ENCODE results near the gene NEK7. TPM values are rescaled to one million over a fixed set of nuclear protein-coding genes. Genes with fewer than 3 reads are reported as not detected.

NEK7 gene
- total and polyA plus RNA-seq, 2 of the 4 experiments (the other 2 are of a cell fraction): 89.0 to 467 TPM

GRCh38 chr1:198268784-198269645 is 112.2 kb downstream of the NEK7 start:
- ChIA-PET CTCF (interaction anchor here (1.1 kb wide), 1 partner anchor 8 kb away, joined by 3 read pairs; no protein-coding TSS in a partner anchor), POLR2A (ENCODE audit: unreplicated experiment) (no interaction called here)
- H3K9ac ChIP-seq (ENCODE audit: low read depth, low read length): peak overlapping the region; percentile 9; the same call in 1 of the 2 replicates
- peak overlapping the region; percentile 97 for H2AK5ac ChIP-seq (ENCODE audit: low read depth, low read length)
- H3K4me2 ChIP-seq (ENCODE audit: low read depth, low read length): no peak overlapping the region; the same call in 1 of the 2 replicates
- H3K18ac ChIP-seq (ENCODE audit: low read depth, low read length): peak overlapping the region; percentile 55; the same call in 1 of the 2 replicates
- H3K14ac ChIP-seq (replicated peaks; ENCODE audit: low read depth, low read length): peak overlapping the region; percentile 65
- no peaks in the 10 kb centered on the region for H3K9me1 ChIP-seq (ENCODE audit: insufficient read depth, low read length)
- no peak overlapping the region for H2AFZ ChIP-seq (replicated peaks; ENCODE audit: low read length, poor library complexity)
- H3K23ac ChIP-seq (ENCODE audit: low read depth, low read length): peak overlapping the region; percentile 36; the same call in 1 of the 2 replicates
- H3K4me1 ChIP-seq (ENCODE audit: control insufficient read depth, insufficient read depth, low read length): peaks cover 13% of the 10 kb centered on the region
- peak overlapping the region; percentile 88 for H3K4ac ChIP-seq (ENCODE audit: low read depth, low read length)
- peak overlapping the region; percentile 55 to 81 for H4K8ac ChIP-seq (ENCODE audit: low read depth in 2 of 2, low read length in 2 of 2)
- dilution Hi-C loops (cut with HindIII; ENCODE audit: low sequenced_read_pairs, unreplicated experiment) (no loop called here), in situ Hi-C loops (cut with MboI; ENCODE audit: low sequenced_read_pairs) (loop anchor here (10.0 kb wide), 1 partner anchor 176 kb away; no protein-coding TSS in a partner anchor), intact Hi-C loops (cut with micrococcal nuclease) (no loop called here)
- no CpG with 5 or more reads among the region's 3 CpGs for WGBS, 2 experiments (ENCODE audit: extremely low coverage in 2 of 2, insufficient read length in 1 of 2)
- H2BK5ac ChIP-seq (ENCODE audit: low read depth, low read length, poor library complexity, severe bottlenecking): peak overlapping the region; percentile 87
- peaks cover 12 to 51% of the 10 kb centered on the region in 2 experiments for H3K79me1 ChIP-seq (ENCODE audit: low read depth in 1 of 2, low read length in 2 of 2)
- H4K20me1 ChIP-seq (ENCODE audit: insufficient read depth, low read length): no peaks in the 10 kb centered on the region
- ATAC-seq (ENCODE audit: low read depth): no peak
- no peak overlapping the region for H3K4me3 ChIP-seq (ENCODE audit: insufficient read depth, low read depth, low read length)
- H2AK9ac ChIP-seq (replicated peaks; ENCODE audit: low read depth, low read length, poor library complexity): no peak overlapping the region
- H4K91ac ChIP-seq (ENCODE audit: insufficient read depth, low read depth, low read length): peak overlapping the region; percentile 77
- peaks cover 4% of the 10 kb centered on the region; the same call in 1 of the 2 replicates for H3K36me3 ChIP-seq (ENCODE audit: control insufficient read depth, insufficient read depth, low read length)
- peak overlapping the region; percentile 71; the same call in 2 of the 3 replicates for H2BK15ac ChIP-seq (ENCODE audit: low read depth, low read length)
- H2BK20ac ChIP-seq (ENCODE audit: low read depth, low read length): peak overlapping the region; percentile 60
- H3K56ac ChIP-seq (ENCODE audit: extremely low read depth, insufficient read depth, low read length): peak overlapping the region; percentile 57; the same call in 1 of the 2 replicates
- H4K5ac ChIP-seq (ENCODE audit: low read depth, low read length): peak overlapping the region; percentile 36; the same call in 1 of the 2 replicates
- BruUV-seq (replicated peaks): no TSS peak
- no peaks in the 10 kb centered on the region; the same call in 1 of the 2 replicates for H3K9me3 ChIP-seq (ENCODE audit: control insufficient read depth, insufficient read depth, low read length)
- peak overlapping the region; percentile 71 for H3K27ac ChIP-seq (ENCODE audit: insufficient read depth, low read length)
- DNase-seq: no peak
- TF ChIP-seq FOS (IDR thresholded peaks at IDR 0.05; ENCODE audit: low read depth, low read length) (no peak), RFX5 (IDR thresholded peaks at IDR 0.05; ENCODE audit: low read depth, low read length) (no peak), MAZ (IDR thresholded peaks at IDR 0.05; ENCODE audit: borderline replicate concordance, low read depth, low read length) (no peak), POLR2A (IDR thresholded peaks at IDR 0.05; ENCODE audit: low read depth, low read length) (no peak), MXI1 (IDR thresholded peaks at IDR 0.05; ENCODE audit: borderline replicate concordance, low read depth, low read length) (no peak), MAFK (IDR thresholded peaks at IDR 0.05; ENCODE audit: low read depth, low read length) (no peak)
- peak overlapping the region; percentile 69 for H2BK120ac ChIP-seq (ENCODE audit: low read depth, low read length)
- H3K27me3 ChIP-seq (ENCODE audit: control insufficient read depth, insufficient read depth, low read length): no peaks in the 10 kb centered on the region
